GM12873 (cell line): Measurements from ENCODE around the gene H19.

Experiments
- TF ChIP-seq, protein P1 (sequence below): IDR thresholded peaks from 2 replicates; pipeline ENCODE4 v1.5.1; 2012; ENCODE audit warnings: low read depth, mild to moderate bottlenecking, moderate library complexity, low read length, control low read depth; ENCODE audit not compliant: insufficient read depth; ENCODE audit errors: missing control alignments

H19 gene

DNA sequence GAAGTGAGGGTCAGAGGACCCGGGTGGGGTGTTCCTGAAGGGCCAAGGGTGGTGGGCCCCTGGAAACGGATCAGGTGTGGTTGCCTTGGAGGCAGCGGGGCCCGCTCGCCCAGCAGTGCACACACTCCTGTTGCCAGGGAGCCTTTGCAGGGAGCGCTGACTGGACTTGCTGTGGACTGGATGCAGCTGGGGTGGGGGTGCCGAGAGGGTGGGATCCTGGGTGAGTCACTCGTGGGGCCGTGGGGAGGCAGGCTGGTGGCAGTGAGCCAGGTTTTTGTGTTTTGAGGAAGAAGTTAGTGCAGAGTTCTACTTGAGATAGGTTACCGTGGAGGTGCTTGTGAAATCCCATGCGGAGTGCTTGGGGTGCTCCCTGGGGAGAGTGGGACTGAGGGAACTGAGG lies 49.3 kb downstream of the H19 start:
- TF ChIP-seq, protein P1, sequence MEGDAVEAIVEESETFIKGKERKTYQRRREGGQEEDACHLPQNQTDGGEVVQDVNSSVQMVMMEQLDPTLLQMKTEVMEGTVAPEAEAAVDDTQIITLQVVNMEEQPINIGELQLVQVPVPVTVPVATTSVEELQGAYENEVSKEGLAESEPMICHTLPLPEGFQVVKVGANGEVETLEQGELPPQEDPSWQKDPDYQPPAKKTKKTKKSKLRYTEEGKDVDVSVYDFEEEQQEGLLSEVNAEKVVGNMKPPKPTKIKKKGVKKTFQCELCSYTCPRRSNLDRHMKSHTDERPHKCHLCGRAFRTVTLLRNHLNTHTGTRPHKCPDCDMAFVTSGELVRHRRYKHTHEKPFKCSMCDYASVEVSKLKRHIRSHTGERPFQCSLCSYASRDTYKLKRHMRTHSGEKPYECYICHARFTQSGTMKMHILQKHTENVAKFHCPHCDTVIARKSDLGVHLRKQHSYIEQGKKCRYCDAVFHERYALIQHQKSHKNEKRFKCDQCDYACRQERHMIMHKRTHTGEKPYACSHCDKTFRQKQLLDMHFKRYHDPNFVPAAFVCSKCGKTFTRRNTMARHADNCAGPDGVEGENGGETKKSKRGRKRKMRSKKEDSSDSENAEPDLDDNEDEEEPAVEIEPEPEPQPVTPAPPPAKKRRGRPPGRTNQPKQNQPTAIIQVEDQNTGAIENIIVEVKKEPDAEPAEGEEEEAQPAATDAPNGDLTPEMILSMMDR, result no peak

DNA sequence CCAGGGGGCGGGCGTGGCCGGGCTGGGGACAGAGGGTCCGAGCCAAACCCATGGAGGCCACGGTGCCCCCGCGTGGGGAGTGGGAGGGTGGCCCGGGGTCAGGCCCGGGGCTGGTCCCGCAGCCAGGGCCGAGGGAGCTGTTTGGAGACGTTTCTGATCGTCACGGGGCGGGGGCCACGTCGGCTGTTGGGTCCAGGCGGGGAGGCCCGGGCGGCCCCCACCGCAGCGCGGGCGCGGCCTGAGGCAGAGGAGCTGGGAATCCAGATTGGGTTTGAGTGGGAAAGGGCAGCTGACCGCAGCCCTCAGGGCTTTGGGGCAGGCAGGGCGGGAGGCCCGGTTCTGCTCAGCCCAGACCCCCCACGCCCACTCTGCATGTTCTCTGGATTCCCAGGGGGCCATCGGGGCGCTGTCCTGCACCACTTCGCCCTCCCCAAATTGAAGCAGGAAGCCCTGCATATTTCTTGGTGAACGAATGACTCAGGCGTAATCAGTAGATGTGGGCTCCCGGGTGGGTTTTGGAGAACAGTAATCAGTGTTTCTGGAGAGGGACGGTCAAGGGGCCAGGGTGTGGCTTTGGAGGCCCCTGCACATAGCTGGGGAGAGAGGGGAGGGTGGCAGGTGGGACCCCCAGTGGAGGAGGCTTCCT lies 49.9 kb downstream of the H19 start:
- TF ChIP-seq, protein P1, result no peak

DNA sequence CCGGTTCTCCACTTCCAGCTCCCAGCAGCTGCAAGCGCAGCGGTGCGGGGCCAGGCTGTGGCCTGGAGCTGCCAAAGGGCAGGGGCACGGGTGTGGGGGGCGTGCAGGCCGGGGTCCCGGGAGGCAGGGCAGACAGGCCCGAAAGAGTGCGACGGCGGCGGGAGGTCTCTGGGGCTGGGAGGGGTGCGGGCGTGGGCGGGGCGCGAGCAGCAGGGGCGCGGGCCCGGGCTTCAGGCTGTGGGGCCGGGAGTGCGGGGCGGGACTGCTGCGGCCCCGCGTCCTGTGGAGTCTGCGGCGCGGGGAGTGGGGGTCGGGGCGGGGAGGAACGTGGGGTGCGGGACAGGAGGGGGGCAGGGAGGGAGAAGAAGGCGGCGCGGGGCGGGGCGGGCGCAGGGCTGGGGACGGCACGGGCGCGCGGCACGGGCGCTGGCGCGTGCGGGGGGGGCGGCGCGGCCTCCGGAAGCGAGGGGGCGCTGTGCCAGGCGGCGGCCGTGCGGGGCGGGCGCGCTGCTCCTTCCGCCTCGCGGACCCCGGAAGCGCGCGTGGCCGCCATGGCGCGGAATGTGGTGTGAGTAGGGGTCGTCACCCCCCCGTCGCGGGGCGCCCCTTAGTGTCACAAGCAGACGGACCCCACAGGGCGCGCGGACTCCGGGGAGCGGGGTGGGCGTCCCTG lies 50.7 kb downstream of the H19 start, which contains the start of gene MRPL23:
TSS of gene MRPL23 (plus strand) at position 521 of the 673 bp plus-strand sequence. CDS start at position 552, 31 bp downstream.
- TF ChIP-seq, protein P1, result no peak
